Measurements from ENCODE around the gene PRKACG.

DNA sequence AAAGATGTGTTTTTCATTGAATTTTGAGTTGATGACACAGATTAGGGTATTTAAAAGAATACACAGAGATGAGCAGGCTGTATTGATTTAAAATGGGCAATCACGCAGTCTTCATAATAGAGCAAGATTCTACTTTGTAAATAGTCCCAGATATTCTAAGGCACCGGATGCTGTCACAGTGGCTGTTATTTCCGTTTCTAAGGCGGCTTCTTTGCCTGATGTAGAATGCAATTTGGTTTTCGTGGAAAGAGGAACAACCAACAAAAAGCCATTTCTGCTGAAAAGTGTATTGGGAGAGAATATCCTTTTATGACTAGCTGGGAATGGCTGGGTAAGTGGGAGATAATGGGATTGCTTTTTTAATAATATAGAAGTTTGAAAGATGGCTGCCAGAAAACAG is 17.5 kb downstream of the PRKACG start:
- TF ChIP-seq, protein P1, sequence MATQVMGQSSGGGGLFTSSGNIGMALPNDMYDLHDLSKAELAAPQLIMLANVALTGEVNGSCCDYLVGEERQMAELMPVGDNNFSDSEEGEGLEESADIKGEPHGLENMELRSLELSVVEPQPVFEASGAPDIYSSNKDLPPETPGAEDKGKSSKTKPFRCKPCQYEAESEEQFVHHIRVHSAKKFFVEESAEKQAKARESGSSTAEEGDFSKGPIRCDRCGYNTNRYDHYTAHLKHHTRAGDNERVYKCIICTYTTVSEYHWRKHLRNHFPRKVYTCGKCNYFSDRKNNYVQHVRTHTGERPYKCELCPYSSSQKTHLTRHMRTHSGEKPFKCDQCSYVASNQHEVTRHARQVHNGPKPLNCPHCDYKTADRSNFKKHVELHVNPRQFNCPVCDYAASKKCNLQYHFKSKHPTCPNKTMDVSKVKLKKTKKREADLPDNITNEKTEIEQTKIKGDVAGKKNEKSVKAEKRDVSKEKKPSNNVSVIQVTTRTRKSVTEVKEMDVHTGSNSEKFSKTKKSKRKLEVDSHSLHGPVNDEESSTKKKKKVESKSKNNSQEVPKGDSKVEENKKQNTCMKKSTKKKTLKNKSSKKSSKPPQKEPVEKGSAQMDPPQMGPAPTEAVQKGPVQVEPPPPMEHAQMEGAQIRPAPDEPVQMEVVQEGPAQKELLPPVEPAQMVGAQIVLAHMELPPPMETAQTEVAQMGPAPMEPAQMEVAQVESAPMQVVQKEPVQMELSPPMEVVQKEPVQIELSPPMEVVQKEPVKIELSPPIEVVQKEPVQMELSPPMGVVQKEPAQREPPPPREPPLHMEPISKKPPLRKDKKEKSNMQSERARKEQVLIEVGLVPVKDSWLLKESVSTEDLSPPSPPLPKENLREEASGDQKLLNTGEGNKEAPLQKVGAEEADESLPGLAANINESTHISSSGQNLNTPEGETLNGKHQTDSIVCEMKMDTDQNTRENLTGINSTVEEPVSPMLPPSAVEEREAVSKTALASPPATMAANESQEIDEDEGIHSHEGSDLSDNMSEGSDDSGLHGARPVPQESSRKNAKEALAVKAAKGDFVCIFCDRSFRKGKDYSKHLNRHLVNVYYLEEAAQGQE (IDR thresholded peaks at IDR 0.05; ENCODE audit: insufficient read depth in 1 of 2, low read depth in 2 of 2, low read length in 2 of 2) = no peak
- TF ChIP-seq TAF1 (IDR thresholded peaks at IDR 0.05; ENCODE audit: borderline replicate concordance, insufficient read depth, low read length) = no peak
- no peak for TF ChIP-seq POLR2AphosphoS5 (IDR thresholded peaks at IDR 0.05; ENCODE audit: low read depth, low read length)
- TF ChIP-seq FOXP2 (optimal IDR thresholded peaks at IDR 0.05; ENCODE audit: borderline replicate concordance, extremely low read depth, extremely low read length, insufficient read depth) = no peak
- TF ChIP-seq SIN3A (IDR thresholded peaks at IDR 0.05; ENCODE audit: borderline replicate concordance, insufficient read depth, low read length) = no peak
